Heart left ventricle (tissue), 13 donors: ENCODE results near the gene MAP3K20.

Experiments used
- CTCF ChIP-seq, 12 donors: fragments of 200-600 bp; sonication (generic) in 4 of 12; IDR thresholded peaks; one replicate each; pipeline versions ENCODE4 v1.5.0 to v1.8.0; 2018 to 2022; ENCODE audit warnings: antibody characterized with exemption in 12 of 12, mild to moderate bottlenecking in 5 of 12
- POLR2A ChIP-seq, 2 donors: fragments of 450-650 bp; IDR thresholded peaks; one replicate each; pipeline ENCODE4 v1.6.1; 2017; ENCODE audit warnings: antibody characterized with exemption in 2 of 2, mild to moderate bottlenecking in 2 of 2, moderate library complexity in 2 of 2
- donor health status: ischemic (EF 13 %, LVEDD 7.1; RV severe dilation, severe dysfunction).
- donor health status: DM: no; HTN: yes; CAD: no.
- donor health status: DM: no; HTN: no; CAD: no.
- donor health status: ischemic (EF 25% LVEDD 6.9; RV normal size, moderate dysfunction).
- donor health status: ischemic (EF 25% LVEDD 5.7; RV mildly dilated, moderate dysfunction).
- donor health status: ischemic (EF 35%, LVEDD 5.7; RV mildly dilated, moderate dysfunction).
- donor health status: nonischemic (EF 11% LVEDD 7.7; RV severe dilation, severe dysfunction).
- donor health status: DM: yes; HTN: yes; CAD: no.
- donor health status: PGD.
- donor health status: ischemic (EF 29% LVEDD 5.4; RV normal size, mild dysfunction).
- donor health status: nonischemic (EF 23%, LVEDD 6.1; RV moderate dilation, normal function).

- TF ChIP-seq CTCF (IDR thresholded peaks at IDR 0.05) (no peak), POLR2A (IDR thresholded peaks at IDR 0.05) (no peak)
These were observed 155.8 kb downstream of the MAP3K20 start for GRCh38 chr2:173231465-173231864.
